ENCODE data around the gene SAMD4B.
A peak's percentile ranks its signal among the peaks of the same experiment; 100 is the strongest.
"Not testable (repeated sequence)": the region's sequence is repeated elsewhere in the genome, so short reads cannot be mapped to it uniquely, and the experiment has no call there.

SAMD4B gene

GRCh38 chr19:39341719-39342604, at the start of gene SAMD4B:
SAMD4B (plus strand) TSS chr19:39342421; CDS start chr19:39356894, 14,473 bp downstream.
- DNase-seq = peak; percentile 98

- DNase-seq = no peak
Measured at GRCh38 chr19:39293394-39293793, 48.8 kb upstream of the SAMD4B start.

- peak; percentile 5 to 13 for DNase-seq
Measured at GRCh38 chr19:39296055-39296645, 46.1 kb upstream of the SAMD4B start, which contains the start of gene IFNL1. IFNL1 (plus strand) TSS chr19:39296407; CDS start chr19:39296422, 15 bp downstream.

- DNase-seq = no peak
Measured at GRCh38 chr19:39296906-39297305, 45.3 kb upstream of the SAMD4B start.

GRCh38 chr19:39297931-39298634, 44.1 kb upstream of the SAMD4B start:
- no peak for DNase-seq

GRCh38 chr19:39299404-39299803, 42.8 kb upstream of the SAMD4B start:
- no peak for DNase-seq

GRCh38 chr19:39299832-39300231, 42.4 kb upstream of the SAMD4B start:
- no peak for DNase-seq

GRCh38 chr19:39301021-39301420, 41.2 kb upstream of the SAMD4B start:
- no peak for DNase-seq

- no peak for DNase-seq
Measured at GRCh38 chr19:39301562-39301961, 40.7 kb upstream of the SAMD4B start.

GRCh38 chr19:39303373-39304184, 38.6 kb upstream of the SAMD4B start:
- DNase-seq = no peak

- DNase-seq = no peak
Measured at GRCh38 chr19:39304185-39304513, 38.1 kb upstream of the SAMD4B start.

- DNase-seq = no peak
Measured at GRCh38 chr19:39304701-39305571, 37.3 kb upstream of the SAMD4B start.

- DNase-seq = no peak
Measured at GRCh38 chr19:39306075-39306474, 36.1 kb upstream of the SAMD4B start.

- DNase-seq = no peak
Measured at GRCh38 chr19:39307046-39307821, 35.0 kb upstream of the SAMD4B start.

- DNase-seq = no peak
Measured at GRCh38 chr19:39307822-39308530, 34.2 kb upstream of the SAMD4B start.

GRCh38 chr19:39308531-39309304, 33.5 kb upstream of the SAMD4B start:
- DNase-seq = no peak

GRCh38 chr19:39309305-39309670, 32.9 kb upstream of the SAMD4B start:
- not testable (repeated sequence) for DNase-seq

GRCh38 chr19:39310558-39311311, 31.5 kb upstream of the SAMD4B start:
- DNase-seq = peak in 1 of 2 donors; percentile 5

Data from inflammatory macrophage treated with lipopolysaccharide for 1 hour (primary cell).